ENCODE results near the gene CFAP74. TPM values are rescaled to one million over a fixed set of nuclear protein-coding genes. Genes with fewer than 3 reads are reported as not detected.

The CFAP74 gene
- total and polyA plus RNA-seq, 2 donors (not counting 3 experiments of a cell fraction or from before 2014, with no cell fraction given) = not detected

DNA sequence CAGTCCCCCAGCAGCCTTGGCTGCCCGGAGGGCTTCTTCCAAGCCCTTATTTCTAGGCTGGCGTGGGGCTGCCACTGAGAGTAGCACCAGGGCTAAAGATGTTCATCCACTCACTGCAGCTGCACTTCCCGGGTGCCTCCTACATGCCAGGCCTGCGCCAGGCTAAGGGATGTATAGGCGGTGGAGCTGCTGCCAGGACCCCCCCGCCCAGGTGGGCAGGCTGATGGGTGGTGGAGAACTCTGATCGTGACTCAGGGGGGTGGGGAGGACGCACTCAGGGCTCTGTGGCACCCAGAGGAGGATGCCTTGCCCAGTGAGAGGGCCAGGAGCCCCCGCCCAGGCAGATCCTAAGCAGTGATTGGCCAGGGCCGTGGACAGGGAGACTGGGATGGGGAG, 34.1 kb downstream of the CFAP74 start:
- H4K20me1 ChIP-seq (replicated peaks; ENCODE audit: control insufficient read depth, extremely low read depth, insufficient read depth, low read length) = no peaks in the 10 kb centered on the region
- DNase-seq (ENCODE audit: low read depth, low spot score) (no peak), FAIRE-seq (no peak)
- no peaks in the 10 kb centered on the region for H3K36me3 ChIP-seq (ENCODE audit: control insufficient read depth in 2 of 2, extremely low read depth in 1 of 2, insufficient read depth in 2 of 2, low read length in 2 of 2)
- no peak overlapping the region for H3K27ac ChIP-seq (ENCODE audit: insufficient read depth, low read depth, low read length)
- no peaks in the 10 kb centered on the region for H3K27me3 ChIP-seq (ENCODE audit: control insufficient read depth in 2 of 2, insufficient read depth in 2 of 2, low read length in 2 of 2)
- CTCF ChIA-PET = interaction anchor here (1.4 kb wide), 1 partner anchor 9 kb away, joined by 6 read pairs; no protein-coding TSS in a partner anchor
- no peak overlapping the region for H3K9ac ChIP-seq (replicated peaks; ENCODE audit: extremely low read depth, insufficient read depth, low read length)
- POLR2A ChIA-PET = no interaction called here
- intact Hi-C loops (cut with micrococcal nuclease) = no loop called here
- no peak overlapping the region for H2AFZ ChIP-seq (ENCODE audit: low read depth, low read length)
- no peaks in the 10 kb centered on the region for H3K9me3 ChIP-seq (replicated peaks; ENCODE audit: control insufficient read depth, insufficient read depth, low read length)
- no peaks in the 10 kb centered on the region for H3K9me1 ChIP-seq (replicated peaks; ENCODE audit: control insufficient read depth, extremely low read depth, insufficient read depth, low read length)
- H3K79me2 ChIP-seq (ENCODE audit: control insufficient read depth, insufficient read depth, low read length) = no peaks in the 10 kb centered on the region
- H3K4me2 ChIP-seq (ENCODE audit: insufficient read depth, low read length) = no peak overlapping the region
- H3K4me1 ChIP-seq (ENCODE audit: control insufficient read depth, extremely low read depth, insufficient read depth, low read length) = no peaks in the 10 kb centered on the region
- no peak overlapping the region for H3K4me3 ChIP-seq (replicated peaks in 1 of 3; ENCODE audit: insufficient read depth in 1 of 3, low read depth in 1 of 3, low read length in 3 of 3)
- TF ChIP-seq POLR2AphosphoS5 (IDR thresholded peaks at IDR 0.05; ENCODE audit: insufficient read depth, low read depth, low read length) (no peak), JUN (IDR thresholded peaks at IDR 0.05; ENCODE audit: borderline replicate concordance, insufficient read depth, insufficient read length, low read depth) (no peak), GATA2 (IDR thresholded peaks at IDR 0.05; ENCODE audit: insufficient read depth, insufficient read length, low read depth, low read length) (no peak), FOS (IDR thresholded peaks at IDR 0.05; ENCODE audit: borderline replicate concordance, insufficient read depth, low read length) (no peak), POLR2A (IDR thresholded peaks at IDR 0.05; ENCODE audit: low read depth, low read length) (no peak), MAX (IDR thresholded peaks at IDR 0.05; ENCODE audit: insufficient read depth, insufficient read length) (no peak)
- TF ChIP-seq, protein P1, sequence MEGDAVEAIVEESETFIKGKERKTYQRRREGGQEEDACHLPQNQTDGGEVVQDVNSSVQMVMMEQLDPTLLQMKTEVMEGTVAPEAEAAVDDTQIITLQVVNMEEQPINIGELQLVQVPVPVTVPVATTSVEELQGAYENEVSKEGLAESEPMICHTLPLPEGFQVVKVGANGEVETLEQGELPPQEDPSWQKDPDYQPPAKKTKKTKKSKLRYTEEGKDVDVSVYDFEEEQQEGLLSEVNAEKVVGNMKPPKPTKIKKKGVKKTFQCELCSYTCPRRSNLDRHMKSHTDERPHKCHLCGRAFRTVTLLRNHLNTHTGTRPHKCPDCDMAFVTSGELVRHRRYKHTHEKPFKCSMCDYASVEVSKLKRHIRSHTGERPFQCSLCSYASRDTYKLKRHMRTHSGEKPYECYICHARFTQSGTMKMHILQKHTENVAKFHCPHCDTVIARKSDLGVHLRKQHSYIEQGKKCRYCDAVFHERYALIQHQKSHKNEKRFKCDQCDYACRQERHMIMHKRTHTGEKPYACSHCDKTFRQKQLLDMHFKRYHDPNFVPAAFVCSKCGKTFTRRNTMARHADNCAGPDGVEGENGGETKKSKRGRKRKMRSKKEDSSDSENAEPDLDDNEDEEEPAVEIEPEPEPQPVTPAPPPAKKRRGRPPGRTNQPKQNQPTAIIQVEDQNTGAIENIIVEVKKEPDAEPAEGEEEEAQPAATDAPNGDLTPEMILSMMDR (IDR thresholded peaks at IDR 0.05; ENCODE audit: extremely low read depth in 1 of 2, insufficient read depth in 1 of 2, low read depth in 1 of 2, low read length in 2 of 2) = no peak
- BruUV-seq (replicated peaks) = no TSS peak
- dilution Hi-C loops (cut with MboI; ENCODE audit: extremely low pct_ligation_motif_present, low sequenced_read_pairs) = no loop called here

All from endothelial cell of umbilical vein (primary cell).